Prostate gland (tissue), 2 donors: ENCODE data around the gene SMC5. TPM values are rescaled to one million over a fixed set of nuclear protein-coding genes. Genes with fewer than 3 reads are reported as not detected.

Source experiments
- DNase-seq: peaks from one replicate; pipeline ENCODE4 v3.0.0-alpha.2; 2019; ENCODE audit warnings: low spot score
- H3K27ac ChIP-seq, 2 donors: fragments of 200-600 bp; sonication (generic); 2 replicates each; pipeline ENCODE4 v1.5.1; 2017 to 2019
- H3K27me3 ChIP-seq: fragments of 200-600 bp; sonication (generic); replicated peaks from 2 replicates; pipeline ENCODE4 v1.5.1; 2019; ENCODE audit not compliant: insufficient read depth
- H3K36me3 ChIP-seq, 2 donors: fragments of 200-600 bp; sonication (generic); 1 replicate in 1 of 2; 2 replicates in 1 of 2; pipeline versions ENCODE4 v1.5.1 to v1.8.1; 2017 to 2019
- H3K4me1 ChIP-seq: fragments of 200-600 bp; sonication (generic); replicated peaks from 2 replicates; pipeline ENCODE4 v1.5.1; 2019
- H3K4me3 ChIP-seq, 2 donors: fragments of 200-600 bp; sonication (generic); 2 replicates each; pipeline ENCODE4 v1.5.1; 2017 to 2019
- H3K9me3 ChIP-seq: fragments of 200-600 bp; sonication (generic); 2 replicates; pipeline ENCODE4 v1.5.1; 2017
- POLR2A ChIP-seq: fragments of 450-650 bp; IDR thresholded peaks from one replicate; pipeline ENCODE4 v1.6.1; 2016; ENCODE audit warnings: antibody characterized with exemption, mild to moderate bottlenecking
- POLR2AphosphoS5 ChIP-seq: sonication (generic); formaldehyde crosslinking; IDR thresholded peaks from one replicate; pipeline ENCODE4 v1.6.1; 2017; ENCODE audit warnings: antibody characterized with exemption
- WGBS: methylation state at CpG from one replicate; pipeline ENCODE4 v1.1.5; 2018; 5-methylcytosine and 5-hydroxymethylcytosine counted together
- intact Hi-C: fragments of 100-400 bp; cut with DNase I; formaldehyde crosslinking; loops from one replicate; pipeline ENCODE4 v1.14.2; 2022
- total RNA-seq, 2 donors: library from RNA; depleted of rRNA; stranded (reverse); fragments of >200 nt; gene quantifications; one replicate each; pipeline ENCODE4 v1.1.0, GENCODE V29; 2016
- TF ChIP-seq, protein P1 (sequence below), 4 experiments: fragments of 200-600 bp in 2 of 4; fragments of 450-650 bp in 2 of 4; sonication (generic) in 2 of 4; IDR thresholded peaks; 1 replicate in 3 of 4; 2 replicates in 1 of 4; pipeline ENCODE4 v1.5.1; 2016 to 2019; ENCODE audit warnings: antibody characterized with exemption in 4 of 4, mild to moderate bottlenecking in 2 of 4, moderate library complexity in 2 of 4

Gene SMC5
- total RNA-seq, 2 donors from 2014 or later = 28.7 to 29.7 TPM

DNA sequence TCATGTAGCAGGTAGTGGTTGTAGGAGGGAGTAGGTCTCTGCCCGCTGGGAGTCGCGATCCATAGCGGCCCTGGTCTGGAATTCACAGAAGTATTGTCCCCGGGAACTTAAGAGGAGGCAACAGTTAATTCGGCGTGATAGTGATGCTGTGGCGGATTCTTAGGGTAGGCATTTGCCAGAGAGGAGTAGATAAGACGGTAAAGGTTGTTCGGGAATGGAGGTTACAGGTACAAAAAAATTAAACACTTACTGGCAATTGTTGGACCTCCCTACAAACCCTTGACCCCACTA, 679 bp downstream of the SMC5 start:
- no peaks in the 10 kb centered on the region for H3K36me3 ChIP-seq
- no peaks in the 10 kb centered on the region for H3K9me3 ChIP-seq
- H3K4me1 ChIP-seq = peaks cover 17% of the 10 kb centered on the region
- peak overlapping the region; percentile 76 to 89 for H3K4me3 ChIP-seq
- DNase-seq = no peak
- peak overlapping the region; percentile 91 to 98 for H3K27ac ChIP-seq
- H3K27me3 ChIP-seq = no peaks in the 10 kb centered on the region
- TF ChIP-seq, protein P1, sequence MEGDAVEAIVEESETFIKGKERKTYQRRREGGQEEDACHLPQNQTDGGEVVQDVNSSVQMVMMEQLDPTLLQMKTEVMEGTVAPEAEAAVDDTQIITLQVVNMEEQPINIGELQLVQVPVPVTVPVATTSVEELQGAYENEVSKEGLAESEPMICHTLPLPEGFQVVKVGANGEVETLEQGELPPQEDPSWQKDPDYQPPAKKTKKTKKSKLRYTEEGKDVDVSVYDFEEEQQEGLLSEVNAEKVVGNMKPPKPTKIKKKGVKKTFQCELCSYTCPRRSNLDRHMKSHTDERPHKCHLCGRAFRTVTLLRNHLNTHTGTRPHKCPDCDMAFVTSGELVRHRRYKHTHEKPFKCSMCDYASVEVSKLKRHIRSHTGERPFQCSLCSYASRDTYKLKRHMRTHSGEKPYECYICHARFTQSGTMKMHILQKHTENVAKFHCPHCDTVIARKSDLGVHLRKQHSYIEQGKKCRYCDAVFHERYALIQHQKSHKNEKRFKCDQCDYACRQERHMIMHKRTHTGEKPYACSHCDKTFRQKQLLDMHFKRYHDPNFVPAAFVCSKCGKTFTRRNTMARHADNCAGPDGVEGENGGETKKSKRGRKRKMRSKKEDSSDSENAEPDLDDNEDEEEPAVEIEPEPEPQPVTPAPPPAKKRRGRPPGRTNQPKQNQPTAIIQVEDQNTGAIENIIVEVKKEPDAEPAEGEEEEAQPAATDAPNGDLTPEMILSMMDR (IDR thresholded peaks at IDR 0.05) = no peak
- TF ChIP-seq POLR2AphosphoS5 (no peak), POLR2A (no peak)
- intact Hi-C loops = loop anchor here (5.0 to 10.0 kb wide), 3 partner anchors 155 to 343 kb away; partner anchors contain the start of gene KLF9
- WGBS = 1% methylated on average over 10 of the region's 10 CpGs

DNA sequence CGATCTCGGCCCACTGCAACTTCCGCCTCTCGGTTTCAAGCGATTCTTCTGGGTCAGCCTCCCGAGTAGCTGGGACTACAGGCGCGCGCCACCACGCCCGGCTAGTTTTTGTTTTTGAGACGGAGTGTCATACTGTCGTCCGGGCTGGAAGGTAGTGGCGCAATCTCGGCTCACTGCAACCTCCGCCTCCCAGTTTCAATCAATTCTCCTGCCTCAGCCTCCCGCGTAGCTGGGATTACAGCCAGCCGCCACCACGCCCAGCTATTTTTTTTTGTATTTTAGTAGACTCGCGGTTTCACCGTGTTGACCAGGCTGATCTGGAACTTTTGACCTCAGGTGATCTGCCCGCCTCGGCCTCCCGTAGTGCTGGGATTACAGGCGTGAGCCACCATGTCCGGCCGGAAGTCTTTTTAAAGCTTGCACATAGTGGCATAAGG, 1.2 kb downstream of the SMC5 start:
- WGBS = 90% methylated on average over 30 of the region's 30 CpGs
- no peaks in the 10 kb centered on the region for H3K27me3 ChIP-seq
- no peaks in the 10 kb centered on the region for H3K36me3 ChIP-seq
- TF ChIP-seq POLR2A = no peak
- TF ChIP-seq, protein P1 (IDR thresholded peaks at IDR 0.05) = no peak
- no peak for TF ChIP-seq POLR2AphosphoS5
- peaks cover 17% of the 10 kb centered on the region for H3K4me1 ChIP-seq
- no peaks in the 10 kb centered on the region for H3K9me3 ChIP-seq
- H3K4me3 ChIP-seq = peak overlapping the region; percentile 76 to 89
- intact Hi-C loops = no loop called here
- DNase-seq = no peak
- H3K27ac ChIP-seq = peak overlapping the region in 1 of 2 donors; percentile 98

DNA sequence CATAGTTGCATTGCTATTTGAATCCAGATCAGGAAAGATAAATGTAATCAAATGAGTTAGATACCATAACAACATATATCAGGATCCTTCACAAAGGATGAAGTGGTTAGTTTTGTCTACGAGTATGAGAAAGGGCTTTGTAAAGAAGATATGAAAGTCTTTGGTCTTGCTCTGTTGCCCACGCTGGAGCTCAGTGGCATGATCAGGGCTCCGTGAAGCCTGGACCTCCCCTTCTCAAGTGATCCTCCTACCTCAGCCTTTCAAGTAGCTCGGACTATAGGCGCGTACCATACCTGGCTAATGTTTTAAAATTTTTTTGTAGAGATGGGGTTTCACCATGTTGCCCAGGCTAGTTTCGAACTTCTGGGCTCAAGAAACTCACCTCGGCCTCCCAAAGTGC, 1.8 kb downstream of the SMC5 start:
- intact Hi-C loops = no loop called here
- TF ChIP-seq, protein P1 (IDR thresholded peaks at IDR 0.05) = no peak
- no peak for TF ChIP-seq POLR2A
- no peak for DNase-seq
- 90% methylated on average over 8 of the region's 8 CpGs for WGBS
- no peak overlapping the region for H3K27ac ChIP-seq
- no peaks in the 10 kb centered on the region for H3K27me3 ChIP-seq
- H3K4me3 ChIP-seq = no peak overlapping the region
- no peaks in the 10 kb centered on the region for H3K36me3 ChIP-seq
- H3K4me1 ChIP-seq = peaks cover 16% of the 10 kb centered on the region
- no peaks in the 10 kb centered on the region for H3K9me3 ChIP-seq

DNA sequence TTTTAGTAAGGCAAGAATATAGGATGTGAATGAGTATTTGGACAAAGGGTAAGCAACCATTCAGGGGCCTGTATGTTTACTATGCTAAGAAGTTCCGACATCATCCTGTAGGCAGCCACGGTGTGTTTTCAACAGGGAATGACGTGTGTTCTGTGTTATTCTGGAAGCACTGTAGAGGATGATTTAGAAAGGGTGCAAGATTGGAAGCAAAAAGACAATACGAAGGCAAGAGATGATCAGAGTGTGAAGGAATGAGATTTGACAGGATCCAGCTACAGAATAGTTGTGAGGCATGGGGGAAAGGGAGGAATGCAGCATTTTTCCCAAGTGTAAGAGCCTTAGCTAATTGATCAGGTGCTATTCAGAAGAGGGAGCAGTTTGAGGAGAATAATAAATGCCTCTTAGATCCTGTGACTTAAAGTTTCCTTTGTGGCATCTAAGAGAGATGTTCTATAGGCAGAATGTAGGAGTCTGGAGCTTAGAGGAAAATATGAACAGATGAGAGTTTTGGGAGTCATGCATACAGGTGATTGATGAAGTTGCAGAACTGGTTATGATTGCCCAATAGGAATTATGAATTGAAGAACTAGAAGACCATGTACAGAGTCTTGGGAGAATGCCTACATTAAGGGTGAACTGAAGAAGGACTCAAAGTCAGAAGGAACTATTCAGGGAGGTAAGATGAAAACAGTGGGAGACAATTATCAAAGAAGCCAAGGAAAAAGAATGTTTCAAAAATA, 2.5 kb downstream of the SMC5 start:
- H3K9me3 ChIP-seq = no peaks in the 10 kb centered on the region
- 60% methylated on average over 4 of the region's 4 CpGs for WGBS
- H3K4me1 ChIP-seq = peaks cover 11% of the 10 kb centered on the region
- no peak overlapping the region for H3K27ac ChIP-seq
- peak; percentile 2 for TF ChIP-seq POLR2AphosphoS5
- TF ChIP-seq, protein P1 (IDR thresholded peaks at IDR 0.05) = no peak
- H3K27me3 ChIP-seq = no peaks in the 10 kb centered on the region
- no peaks in the 10 kb centered on the region for H3K36me3 ChIP-seq
- no peak for DNase-seq
- H3K4me3 ChIP-seq = no peak overlapping the region
- intact Hi-C loops = no loop called here

DNA sequence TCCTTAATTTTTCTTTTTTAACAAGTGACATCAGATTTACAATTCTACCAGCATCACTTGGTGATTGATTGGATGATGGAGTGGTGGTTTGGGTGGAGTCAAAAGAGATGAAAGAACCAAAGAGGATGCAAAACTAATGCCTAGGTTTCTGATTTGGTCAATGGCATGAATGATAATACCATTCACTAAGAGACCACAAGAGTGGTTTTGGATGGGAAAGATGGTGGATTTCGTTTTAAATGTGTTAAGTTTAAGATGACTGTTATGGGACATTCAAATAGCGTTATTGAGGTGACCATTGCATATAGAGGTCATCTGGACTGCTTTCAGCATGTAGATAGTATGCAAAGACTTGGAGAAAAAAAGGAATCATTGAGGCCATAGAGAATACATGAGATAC, 3.6 kb downstream of the SMC5 start:
- 84% methylated on average over 2 of the region's 2 CpGs for WGBS
- no peak for TF ChIP-seq POLR2A
- TF ChIP-seq POLR2AphosphoS5 = no peak
- TF ChIP-seq, protein P1 (IDR thresholded peaks at IDR 0.05) = no peak
- Histone ChIP-seq H3K9me3 (no peaks in the 10 kb centered on the region), H3K27ac (peak overlapping the region; percentile 18 to 37), H3K27me3 (no peaks in the 10 kb centered on the region), H3K36me3 (no peaks in the 10 kb centered on the region), H3K4me1 (peaks cover 11% of the 10 kb centered on the region), H3K4me3 (no peak overlapping the region)
- DNase-seq = no peak
- intact Hi-C loops = no loop called here
